HG02610 (cell line): ENCODE measurements around the gene TMEM218.
"Not testable (repeated sequence)": the region's sequence is repeated elsewhere in the genome, so short reads cannot be mapped to it uniquely, and the experiment has no call there.

Source experiments
- ATAC-seq: cut with Tn5 transposase; IDR thresholded peaks from one replicate; pipeline ENCODE4 v1.9.1; 2021; ENCODE audit warnings: mild to moderate bottlenecking, moderate library complexity; ENCODE audit not compliant: unreplicated experiment

TMEM218 gene

DNA sequence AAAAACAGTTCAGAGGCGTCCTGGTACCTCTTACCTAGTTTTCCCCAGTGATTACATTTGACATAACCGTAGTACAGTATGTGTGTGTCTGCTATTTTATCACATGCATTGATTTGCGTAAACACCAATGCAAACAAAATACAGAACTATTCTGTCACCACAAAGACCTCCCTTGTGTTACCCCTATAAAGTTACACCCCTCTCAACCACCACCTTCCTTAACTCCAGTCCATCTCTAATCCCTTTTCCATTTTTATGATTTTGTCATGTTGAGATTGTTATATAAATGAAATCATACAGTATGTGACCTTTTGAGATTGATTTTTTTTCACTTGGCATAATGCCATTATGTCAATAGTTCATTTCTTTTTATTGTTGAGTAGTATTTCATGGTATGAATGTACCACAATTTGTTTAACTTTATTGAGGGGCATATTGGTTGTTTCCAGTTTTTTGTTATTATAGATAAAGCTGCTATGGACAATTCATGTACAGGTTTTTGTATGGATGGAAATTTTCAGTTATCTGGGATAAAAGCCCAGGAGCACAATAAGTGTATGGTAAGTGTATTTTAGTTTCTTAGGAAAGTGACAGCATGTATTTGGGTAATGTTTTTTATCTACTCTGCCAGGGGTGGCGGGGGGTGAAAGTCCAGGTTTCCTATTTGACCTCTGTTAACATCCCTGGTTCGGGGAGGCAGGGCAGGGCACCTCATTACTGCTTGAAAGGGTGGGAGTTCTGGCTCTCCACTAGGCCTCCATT lies 54.3 kb downstream of the TMEM218 start:
- no peak for ATAC-seq

DNA sequence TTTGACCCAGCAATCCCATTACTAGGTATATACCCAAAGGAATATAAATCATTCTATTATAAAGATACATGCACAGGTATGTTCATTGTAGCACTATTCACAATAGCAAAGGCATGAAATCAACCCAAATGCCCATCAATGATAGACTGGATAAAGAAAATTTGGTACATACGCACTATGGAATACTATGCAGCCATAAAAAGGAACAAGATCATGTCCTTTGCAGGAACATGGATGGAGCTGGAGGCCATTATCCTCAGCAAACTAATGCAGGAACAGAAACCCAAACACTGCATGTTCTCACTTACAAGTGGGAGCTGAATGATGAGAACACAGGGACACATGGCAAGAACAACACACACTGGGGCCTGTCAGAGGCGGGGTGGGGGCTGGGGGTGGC lies 55.3 kb downstream of the TMEM218 start:
- ATAC-seq = not testable (repeated sequence)

DNA sequence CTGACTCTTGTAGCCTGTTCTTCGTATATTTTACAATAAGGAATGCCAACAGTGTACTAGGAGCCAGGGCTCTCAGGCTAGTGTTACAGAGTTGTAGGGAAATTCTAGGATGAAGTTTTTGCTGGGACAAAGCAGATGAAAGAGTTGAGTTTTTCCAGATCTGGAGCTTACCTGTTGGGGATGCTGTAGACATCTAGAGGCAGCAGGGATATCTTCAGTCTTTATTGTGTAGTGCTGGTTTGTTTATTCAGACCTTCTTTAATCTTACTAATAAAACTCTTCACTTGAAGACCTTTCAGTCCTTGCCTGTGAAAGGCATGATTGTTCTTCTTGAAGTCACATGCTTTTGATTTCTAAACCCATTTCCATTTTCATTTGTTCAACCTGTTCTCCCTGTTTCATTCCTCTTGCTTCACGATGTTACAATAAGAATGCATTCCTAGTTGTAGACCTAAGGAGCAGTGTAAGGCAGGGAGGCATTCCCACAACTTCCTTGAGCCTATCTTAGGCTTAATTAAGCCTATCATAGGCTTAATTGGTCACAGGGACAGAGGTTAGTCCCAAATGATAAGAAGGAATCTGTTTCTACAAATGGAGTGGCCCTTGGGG lies 56.2 kb downstream of the TMEM218 start:
- ATAC-seq = no peak

DNA sequence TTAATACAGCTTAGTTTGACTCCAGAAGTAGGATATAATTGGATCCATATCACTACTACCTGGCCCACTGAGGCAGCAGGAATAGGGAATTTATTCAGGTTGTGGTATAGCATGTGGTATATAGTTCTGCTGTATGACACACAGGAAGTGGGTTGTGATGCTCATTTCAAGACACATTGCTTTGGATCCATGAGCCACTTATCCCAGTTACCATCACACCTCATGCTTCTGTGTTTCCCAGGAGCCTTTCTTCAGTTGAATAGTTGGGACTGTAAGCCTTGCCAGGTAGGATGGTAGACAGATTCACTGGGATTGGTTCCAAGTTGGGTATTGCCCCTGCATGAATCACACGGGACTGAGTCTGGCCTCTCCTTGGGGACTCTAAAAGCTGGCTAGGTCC lies 58.3 kb downstream of the TMEM218 start:
- no peak for ATAC-seq

DNA sequence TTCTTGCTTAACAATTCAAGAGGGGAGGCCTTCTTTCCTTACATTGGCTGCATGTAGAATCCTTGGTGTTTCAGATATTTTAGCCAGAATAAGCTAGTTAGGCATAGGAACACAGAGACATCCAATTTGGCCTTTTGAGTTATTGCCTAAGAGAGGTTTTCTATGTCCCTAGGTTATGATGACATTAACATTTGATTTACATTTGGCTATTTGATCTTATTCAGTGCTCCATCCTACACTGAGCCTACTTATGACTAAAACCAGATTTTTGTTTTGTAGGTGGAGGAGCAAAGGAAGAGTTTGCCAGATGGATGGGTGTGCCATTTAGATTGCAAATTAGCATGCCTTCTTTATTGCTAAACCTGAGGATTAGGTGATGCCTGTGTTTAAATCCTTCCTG lies 59.4 kb downstream of the TMEM218 start:
- ATAC-seq = no peak

DNA sequence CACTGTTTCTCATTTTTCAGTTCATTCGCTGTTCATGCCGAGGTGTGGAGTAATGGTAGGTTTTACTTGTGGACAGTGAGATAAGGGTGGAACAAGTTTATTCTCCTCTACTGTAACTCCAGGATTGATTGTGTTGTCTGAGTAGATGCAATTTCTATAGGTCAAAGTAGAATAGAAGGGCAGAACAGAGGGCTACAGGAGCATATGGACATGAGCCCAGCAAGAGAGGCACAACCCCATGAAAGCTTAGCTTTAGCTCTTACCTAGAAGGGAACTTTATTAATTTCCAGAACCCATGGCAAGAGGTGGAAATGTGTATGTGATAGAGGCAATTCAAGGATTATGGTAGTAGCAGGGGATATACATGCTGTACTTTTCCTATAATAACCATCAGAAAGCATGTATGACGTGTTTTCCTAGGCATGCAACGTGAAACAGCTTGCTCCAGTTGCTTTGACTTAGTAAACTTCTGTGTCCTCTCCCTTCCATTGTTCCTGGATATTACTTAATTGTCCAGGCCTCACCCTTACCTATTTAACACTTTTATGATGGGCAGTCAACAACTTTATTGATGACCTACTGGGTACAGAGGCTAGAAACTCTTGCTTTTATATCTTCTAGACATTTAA lies 62.1 kb downstream of the TMEM218 start:
- no peak for ATAC-seq
